SU-DHL-6 (cell line): Measurements from ENCODE around the gene LRRTM4.

Source experiments
- CTCF ChIP-seq: fragments of 200-600 bp; sonication (generic); IDR thresholded peaks from one replicate; pipeline ENCODE4 v1.5.1; 2017; ENCODE audit warnings: antibody characterized with exemption, mild to moderate bottlenecking, low read length, moderate library complexity; ENCODE audit not compliant: insufficient read depth, poor library complexity, severe bottlenecking
- EZH2phosphoT487 ChIP-seq: fragments of 200-600 bp; sonication (generic), shearing (Covaris generic); conservative IDR thresholded peaks from 2 replicates; pipeline ENCODE4 v1.6.1; 2018; ENCODE audit warnings: mild to moderate bottlenecking, antibody characterized with exemption, low read length, moderate library complexity, mixed read lengths

GRCh38 chr2:77119333-77119732, 402.8 kb downstream of the LRRTM4 start:
- no peak for TF ChIP-seq CTCF
- no peak for TF ChIP-seq EZH2phosphoT487
